Endodermal cell (in vitro differentiated cells): ENCODE results near the gene GOLGA6A. TPM values are rescaled to one million over a fixed set of nuclear protein-coding genes. Genes with fewer than 3 reads are reported as not detected.
A peak's percentile ranks its signal among the peaks of the same experiment; 100 is the strongest.

Source experiments
- DNase-seq: peaks from one replicate; pipeline ENCODE4 v3.0.0-alpha.2; 2017
- H3K27ac ChIP-seq: 2 replicates; pipeline ENCODE4 v1.5.1; 2013; ENCODE audit warnings: mild to moderate bottlenecking, low read depth, low read length, moderate library complexity
- H3K27me3 ChIP-seq: 2 replicates; pipeline ENCODE4 v1.6.1; 2013; ENCODE audit warnings: mild to moderate bottlenecking, low read length, moderate library complexity; ENCODE audit not compliant: insufficient read depth, control insufficient read depth, poor library complexity, severe bottlenecking
- H3K36me3 ChIP-seq: 2 replicates; pipeline ENCODE4 v1.7.0; 2013; ENCODE audit warnings: mild to moderate bottlenecking, low read length, moderate library complexity; ENCODE audit not compliant: control insufficient read depth, insufficient read depth
- H3K4me1 ChIP-seq: one replicate; pipeline ENCODE4 v1.7.0; 2013; ENCODE audit warnings: low read length; ENCODE audit not compliant: control insufficient read depth, insufficient read depth
- H3K4me3 ChIP-seq: 2 replicates; pipeline ENCODE4 v1.5.1; 2013; ENCODE audit warnings: mild to moderate bottlenecking, low read length, moderate library complexity
- H3K9ac ChIP-seq: 2 replicates; pipeline ENCODE4 v1.6.1; 2013; ENCODE audit warnings: mild to moderate bottlenecking, low read length, moderate library complexity; ENCODE audit not compliant: poor library complexity, severe bottlenecking; ENCODE audit errors: extremely low read depth
- H3K9me3 ChIP-seq: 2 replicates; pipeline ENCODE4 v1.6.1; 2013; ENCODE audit warnings: mild to moderate bottlenecking, low read length, moderate library complexity; ENCODE audit not compliant: control insufficient read depth
- H3K27ac Mint-ChIP-seq: 2 replicates; pipeline ENCODE4 v1.8.0; 2020; ENCODE audit warnings: mixed read lengths
- H3K27me3 Mint-ChIP-seq: 2 replicates; pipeline ENCODE4 v1.8.0; 2021; ENCODE audit warnings: mild to moderate bottlenecking, mixed read lengths; ENCODE audit not compliant: insufficient read depth
- H3K36me3 Mint-ChIP-seq: 2 replicates; pipeline ENCODE4 v1.8.0; 2020; ENCODE audit warnings: low read depth, mixed read lengths
- H3K4me1 Mint-ChIP-seq: 2 replicates; pipeline ENCODE4 v1.8.0; 2020; ENCODE audit warnings: mixed read lengths
- H3K4me3 Mint-ChIP-seq: 2 replicates; pipeline ENCODE4 v1.8.0; 2020; ENCODE audit warnings: mild to moderate bottlenecking, moderate library complexity, mixed read lengths
- H3K9me3 Mint-ChIP-seq: 2 replicates; pipeline ENCODE4 v1.8.0; 2020; ENCODE audit warnings: mild to moderate bottlenecking, mixed read lengths
- WGBS, 2 experiments: methylation state at CpG; one replicate each; pipeline versions ENCODE4 v1.1.5 to v1.1.7; 2013; ENCODE audit warnings: missing lambda C conversion rate in 2 of 2, mixed read lengths in 1 of 2; ENCODE audit not compliant: insufficient coverage in 1 of 2, insufficient read length in 1 of 2; 5-methylcytosine and 5-hydroxymethylcytosine counted together
- total RNA-seq, 2 donors: library from RNA; stranded (reverse); fragmentation: NEBNext Ultra II Directional in 1 of 2; extraction: Animal tissue kit (Norgen Biotek cat#: 25700) in 1 of 2; gene quantifications; 2 replicates in 1 of 2; 3 replicates in 1 of 2; pipeline ENCODE4 v1.2.1, GENCODE V29; 2021
- TF ChIP-seq, protein P1 (sequence below): fragments of 200-600 bp; sonication (generic); conservative IDR thresholded peaks from 2 replicates; pipeline ENCODE4 v1.5.0; 2021; ENCODE audit warnings: antibody characterized with exemption, mild to moderate bottlenecking

GOLGA6A gene
- total RNA-seq, 2 donors from 2014 or later: 0.75 to 0.86 TPM

DNA sequence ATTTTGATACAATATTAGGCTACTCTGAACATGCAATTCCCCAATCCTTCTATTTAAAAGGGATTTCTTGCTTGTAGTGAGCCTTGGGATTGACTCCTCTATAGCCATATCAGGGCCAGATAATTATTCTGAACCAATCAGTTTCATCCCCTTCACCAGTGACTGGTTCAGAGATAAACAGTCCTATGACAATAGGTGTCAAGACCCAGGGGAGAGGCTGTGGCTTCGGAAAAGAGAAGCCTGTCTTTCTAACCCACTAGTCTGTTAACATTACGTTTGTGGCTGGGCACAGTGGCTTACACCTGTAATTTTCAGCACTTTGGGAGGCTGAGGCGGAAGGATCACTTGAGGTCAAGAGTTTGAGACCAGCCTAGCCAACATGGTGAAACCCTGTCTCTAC, 41.8 kb upstream of the GOLGA6A start:
- H3K4me3 ChIP-seq: no peak overlapping the region
- no peaks in the 10 kb centered on the region for H3K36me3 ChIP-seq
- TF ChIP-seq, protein P1, sequence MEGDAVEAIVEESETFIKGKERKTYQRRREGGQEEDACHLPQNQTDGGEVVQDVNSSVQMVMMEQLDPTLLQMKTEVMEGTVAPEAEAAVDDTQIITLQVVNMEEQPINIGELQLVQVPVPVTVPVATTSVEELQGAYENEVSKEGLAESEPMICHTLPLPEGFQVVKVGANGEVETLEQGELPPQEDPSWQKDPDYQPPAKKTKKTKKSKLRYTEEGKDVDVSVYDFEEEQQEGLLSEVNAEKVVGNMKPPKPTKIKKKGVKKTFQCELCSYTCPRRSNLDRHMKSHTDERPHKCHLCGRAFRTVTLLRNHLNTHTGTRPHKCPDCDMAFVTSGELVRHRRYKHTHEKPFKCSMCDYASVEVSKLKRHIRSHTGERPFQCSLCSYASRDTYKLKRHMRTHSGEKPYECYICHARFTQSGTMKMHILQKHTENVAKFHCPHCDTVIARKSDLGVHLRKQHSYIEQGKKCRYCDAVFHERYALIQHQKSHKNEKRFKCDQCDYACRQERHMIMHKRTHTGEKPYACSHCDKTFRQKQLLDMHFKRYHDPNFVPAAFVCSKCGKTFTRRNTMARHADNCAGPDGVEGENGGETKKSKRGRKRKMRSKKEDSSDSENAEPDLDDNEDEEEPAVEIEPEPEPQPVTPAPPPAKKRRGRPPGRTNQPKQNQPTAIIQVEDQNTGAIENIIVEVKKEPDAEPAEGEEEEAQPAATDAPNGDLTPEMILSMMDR: no peak
- peak; percentile 51 for DNase-seq
- WGBS, 2 experiments: 55 to 58% methylated on average over 2 to 3 of the region's 3 CpGs
- Mint-ChIP-seq H3K27ac (no peak overlapping the region), H3K4me1 (peaks cover 32% of the 10 kb centered on the region), H3K9me3 (no peaks in the 10 kb centered on the region), H3K27me3 (peaks cover 48% of the 10 kb centered on the region), H3K36me3 (no peaks in the 10 kb centered on the region), H3K4me3 (no peak overlapping the region)
- peaks cover 15% of the 10 kb centered on the region for H3K4me1 ChIP-seq
- no peaks in the 10 kb centered on the region for H3K9me3 ChIP-seq
- H3K27ac ChIP-seq: no peak overlapping the region
- H3K27me3 ChIP-seq: peaks cover 33% of the 10 kb centered on the region
- no peak overlapping the region for H3K9ac ChIP-seq

DNA sequence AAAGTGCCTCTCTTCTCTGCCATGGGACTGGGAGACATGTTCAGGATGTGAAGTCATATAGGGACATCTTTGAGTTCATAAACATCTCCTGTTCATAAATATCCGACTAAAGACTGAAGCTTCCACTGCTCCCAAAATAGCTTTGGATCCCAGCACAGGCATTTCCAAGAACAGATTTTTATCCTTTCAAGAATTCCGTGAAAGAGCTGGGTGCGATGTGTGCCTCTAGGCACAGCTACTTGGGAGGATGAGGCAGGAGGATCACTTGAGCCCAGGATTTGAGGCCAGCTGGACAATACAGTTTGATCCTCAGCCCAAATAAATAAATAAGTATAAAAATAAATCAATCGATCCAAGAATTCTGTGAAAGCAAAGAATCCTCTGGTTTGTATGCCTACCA, 41.3 kb upstream of the GOLGA6A start:
- Histone ChIP-seq H3K9me3 (no peaks in the 10 kb centered on the region), H3K27me3 (peaks cover 28% of the 10 kb centered on the region), H3K36me3 (no peaks in the 10 kb centered on the region), H3K9ac (no peak overlapping the region), H3K27ac (no peak overlapping the region), H3K4me3 (no peak overlapping the region), H3K4me1 (peaks cover 15% of the 10 kb centered on the region)
- no peaks in the 10 kb centered on the region for H3K36me3 Mint-ChIP-seq
- DNase-seq: no peak
- WGBS, 2 experiments: 93 to 100% methylated on average over 2 to 4 of the region's 4 CpGs
- TF ChIP-seq, protein P1: no peak
- no peaks in the 10 kb centered on the region for H3K9me3 Mint-ChIP-seq
- H3K27me3 Mint-ChIP-seq: peaks cover 43% of the 10 kb centered on the region
- H3K4me3 Mint-ChIP-seq: no peak overlapping the region
- H3K27ac Mint-ChIP-seq: no peak overlapping the region
- H3K4me1 Mint-ChIP-seq: peaks cover 28% of the 10 kb centered on the region

DNA sequence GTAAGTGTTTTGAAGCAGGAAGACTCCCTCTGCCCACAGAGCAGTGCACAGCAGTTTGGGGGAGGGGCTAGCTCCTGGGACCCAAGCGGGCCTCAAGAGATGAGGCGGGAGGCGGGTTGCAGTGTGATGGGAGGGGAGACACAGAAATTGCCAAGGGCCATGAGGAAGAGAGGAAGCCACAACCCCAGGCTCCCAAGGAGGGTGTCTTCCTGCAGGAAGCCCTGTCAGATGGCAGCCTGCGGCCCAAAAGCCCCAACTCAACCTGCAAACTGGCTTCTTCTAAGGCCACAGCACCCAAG, 40.7 kb upstream of the GOLGA6A start:
- H3K9ac ChIP-seq: no peak overlapping the region
- Mint-ChIP-seq H3K4me3 (no peak overlapping the region), H3K27me3 (peaks cover 37% of the 10 kb centered on the region), H3K4me1 (peaks cover 26% of the 10 kb centered on the region), H3K9me3 (peaks cover 4% of the 10 kb centered on the region), H3K36me3 (peaks cover 2% of the 10 kb centered on the region), H3K27ac (peak overlapping the region; percentile 68)
- H3K36me3 ChIP-seq: no peaks in the 10 kb centered on the region
- peaks cover 22% of the 10 kb centered on the region for H3K27me3 ChIP-seq
- H3K4me3 ChIP-seq: no peak overlapping the region
- peaks cover 12% of the 10 kb centered on the region for H3K4me1 ChIP-seq
- no peaks in the 10 kb centered on the region for H3K9me3 ChIP-seq
- TF ChIP-seq, protein P1: peak; percentile 49
- WGBS, 2 experiments: 57 to 68% methylated on average over 3 to 4 of the region's 4 CpGs
- DNase-seq: peak; percentile 85
- H3K27ac ChIP-seq: no peak overlapping the region
